GM18511 (cell line): ENCODE measurements around the gene BRAT1.
"Not testable (repeated sequence)": the region's sequence is repeated elsewhere in the genome, so short reads cannot be mapped to it uniquely, and the experiment has no call there.

Experiments
- ATAC-seq: cut with Tn5 transposase; IDR thresholded peaks from one replicate; pipeline ENCODE4 v1.9.1; 2021; ENCODE audit warnings: mild to moderate bottlenecking, moderate library complexity; ENCODE audit not compliant: unreplicated experiment

Gene BRAT1

GRCh38 chr7:2555121-2556052, at the start of gene BRAT1:
BRAT1 (minus strand) TSS chr7:2555524; CDS start chr7:2554431, 1,093 bp downstream.
- ATAC-seq, result peak; percentile 79

GRCh38 chr7:2604608-2605174, 49.4 kb upstream of the BRAT1 start:
- ATAC-seq, result no peak

GRCh38 chr7:2603044-2603965, 48.0 kb upstream of the BRAT1 start:
- ATAC-seq, result no peak

- no peak for ATAC-seq
These were observed 47.2 kb upstream of the BRAT1 start for GRCh38 chr7:2602406-2603043.

- no peak for ATAC-seq
These were observed 46.6 kb upstream of the BRAT1 start for GRCh38 chr7:2601907-2602306.

- no peak for ATAC-seq
These were observed 45.7 kb upstream of the BRAT1 start for GRCh38 chr7:2601065-2601464.

GRCh38 chr7:2598154-2598823, 43.0 kb upstream of the BRAT1 start:
- ATAC-seq, result no peak

GRCh38 chr7:2597273-2597640, 41.9 kb upstream of the BRAT1 start:
- ATAC-seq, result no peak

GRCh38 chr7:2596464-2597272, 41.3 kb upstream of the BRAT1 start:
- ATAC-seq, result no peak

GRCh38 chr7:2595258-2595860, 40.0 kb upstream of the BRAT1 start:
- ATAC-seq, result no peak

GRCh38 chr7:2594599-2594998, 39.3 kb upstream of the BRAT1 start:
- no peak for ATAC-seq

- ATAC-seq, result no peak
These were observed 37.9 kb upstream of the BRAT1 start for GRCh38 chr7:2593036-2593727.

- no peak for ATAC-seq
These were observed 37.1 kb upstream of the BRAT1 start for GRCh38 chr7:2592375-2592865.

GRCh38 chr7:2589941-2590340, 34.6 kb upstream of the BRAT1 start:
- not testable (repeated sequence) for ATAC-seq

GRCh38 chr7:2589341-2589740, 34.0 kb upstream of the BRAT1 start:
- no peak for ATAC-seq

GRCh38 chr7:2587778-2588177, 32.5 kb upstream of the BRAT1 start:
- no peak for ATAC-seq

GRCh38 chr7:2587134-2587533, 31.8 kb upstream of the BRAT1 start:
- no peak for ATAC-seq

GRCh38 chr7:2586326-2587020, 31.1 kb upstream of the BRAT1 start:
- ATAC-seq, result no peak
